ENCODE results near the gene LYPD8.

GRCh38 chr1:248691567-248692155 is 63.9 kb downstream of the LYPD8 start:
- TF ChIP-seq GATA3 (IDR thresholded peaks at IDR 0.05; ENCODE audit: low read depth, low read length) (no peak), GATA2 (IDR thresholded peaks at IDR 0.05; ENCODE audit: low read depth, low read length) (no peak)
